K562 (cell line): Measurements from ENCODE around the gene DNAH1. TPM values are rescaled to one million over a fixed set of nuclear protein-coding genes. Genes with fewer than 3 reads are reported as not detected.

Experiments used
- ATAC-seq: fragments of 200-7000 bp; cut with Tn5 transposase; 3 replicates; pipeline ENCODE4 v1.9.1; 2020; ENCODE audit warnings: moderate library complexity
- BruUV-seq: library from RNA; stranded (reverse); fragments of 400-500 nt; replicated peaks from 2 replicates; lab custom pipeline; 2021; lab: Mats Ljungman, UMichigan
- CTCF ChIA-PET: fragments of 300-600 bp; formaldehyde crosslinking; extraction: SDS; loops from one replicate; lab custom pipeline; 2021; ENCODE audit warnings: low intra/inter-chr PET ratio; lab: Yijun Ruan, JAX
- POLR2A ChIA-PET: fragments of 300-600, 350-650 bp; sonication (Branson Sonifier 250); formaldehyde crosslinking; extraction: SDS; loops from one replicate; lab custom pipeline; 2021; ENCODE audit warnings: antibody characterized with exemption, inconsistent platforms; lab: Yijun Ruan, JAX
- DNase-seq, 4 experiments: peaks; one replicate each; pipeline versions ENCODE4 v3.0.0 to v3.0.0-alpha.2; 2011 to 2018; ENCODE audit warnings: low spot score in 3 of 4, mixed read lengths in 3 of 4; ENCODE audit errors: extremely low read depth in 1 of 4
- FAIRE-seq: peaks from 2 replicates; lab custom pipeline; 2011; peaks lifted over from hg19 to GRCh38; lab: Jason Lieb, UNC
- H2AFZ ChIP-seq: 2 replicates; pipeline ENCODE4 v1.6.0; 2011; ENCODE audit warnings: low read depth, low read length, control low read depth, inconsistent platforms
- H3K27ac ChIP-seq: fragments of 200-600 bp; 3 replicates; pipeline ENCODE4 v1.8.0; 2011; ENCODE audit warnings: low read depth, mild to moderate bottlenecking, control low read depth, inconsistent platforms, low read length, moderate library complexity, mixed read lengths; ENCODE audit errors: extremely low read depth
- H3K27me3 ChIP-seq, 2 experiments: fragments of 300-600 bp in 1 of 2; 2 replicates in 1 of 2; 3 replicates in 1 of 2; pipeline versions ENCODE4 v1.6.0 to v1.8.0; 2011; ENCODE audit warnings: inconsistent platforms in 2 of 2, low read length in 2 of 2, mild to moderate bottlenecking in 1 of 2, mixed read lengths in 1 of 2, moderate library complexity in 1 of 2; ENCODE audit not compliant: control insufficient read depth in 2 of 2, insufficient read depth in 2 of 2
- H3K36me3 ChIP-seq: fragments of 300-600 bp; 3 replicates; pipeline ENCODE4 v1.8.0; 2011; ENCODE audit warnings: mild to moderate bottlenecking, low read length, inconsistent platforms; ENCODE audit not compliant: control insufficient read depth, insufficient read depth
- H3K4me1 ChIP-seq, 2 experiments: fragments of 200-600 bp in 1 of 2; replicated peaks in 1 of 2; 2 replicates in 1 of 2; 3 replicates in 1 of 2; pipeline versions ENCODE4 v1.5.1 to v1.8.0; 2011; ENCODE audit warnings: inconsistent platforms in 2 of 2, low read length in 2 of 2, mild to moderate bottlenecking in 1 of 2, mixed read lengths in 1 of 2, moderate library complexity in 1 of 2; ENCODE audit not compliant: control insufficient read depth in 2 of 2, insufficient read depth in 2 of 2
- H3K4me2 ChIP-seq: 2 replicates; pipeline ENCODE4 v1.6.1; 2011; ENCODE audit warnings: low read length, control low read depth, inconsistent platforms, mixed read lengths; ENCODE audit not compliant: insufficient read depth
- H3K4me3 ChIP-seq: fragments of 200-600 bp; sonication (generic), shearing (Covaris generic); 2 replicates; pipeline ENCODE4 v1.5.1; 2016; ENCODE audit warnings: control low read depth, inconsistent platforms
- H3K79me2 ChIP-seq: fragments of 200-600 bp; 3 replicates; pipeline ENCODE4 v1.8.0; 2011; ENCODE audit warnings: low read length, inconsistent platforms; ENCODE audit not compliant: control insufficient read depth, insufficient read depth
- H3K9ac ChIP-seq, 2 experiments: 2 replicates each; pipeline versions ENCODE4 v1.6.0 to v1.6.1; 2011; ENCODE audit warnings: low read depth in 2 of 2, low read length in 2 of 2, control low read depth in 1 of 2, inconsistent platforms in 1 of 2, mild to moderate bottlenecking in 1 of 2, mixed read lengths in 1 of 2; ENCODE audit not compliant: insufficient read depth in 1 of 2
- H3K9me1 ChIP-seq: one replicate; pipeline ENCODE4 v1.6.0; 2011; ENCODE audit warnings: inconsistent platforms, mild to moderate bottlenecking, low read length, moderate library complexity; ENCODE audit not compliant: control insufficient read depth, insufficient read depth
- H3K9me3 ChIP-seq: replicated peaks from 2 replicates; pipeline ENCODE4 v1.5.1; 2011; ENCODE audit warnings: low read depth, low read length, inconsistent platforms; ENCODE audit not compliant: control insufficient read depth, insufficient read depth
- H4K20me1 ChIP-seq: replicated peaks from 2 replicates; pipeline ENCODE4 v1.6.1; 2011; ENCODE audit warnings: low read length, inconsistent platforms, mixed read lengths; ENCODE audit not compliant: control insufficient read depth, insufficient read depth
- ADNP ChIP-seq: fragments of 200-800 bp; sonication (Bioruptor generic); IDR thresholded peaks from 2 replicates; pipeline ENCODE4 v1.6.1; 2016; ENCODE audit warnings: missing genetic modification characterization, missing compliant biosample characterization
- CREBBP ChIP-seq: IDR thresholded peaks from one replicate; pipeline ENCODE4 v1.6.1; 2012; ENCODE audit warnings: low read depth, mild to moderate bottlenecking, control low read depth, inconsistent platforms, low read length
- MAFK ChIP-seq: IDR thresholded peaks from 2 replicates; pipeline ENCODE4 v1.6.1; 2011; ENCODE audit warnings: low read length, improper control_type of control experiment
- YY1 ChIP-seq, 3 experiments: IDR thresholded peaks; 2 replicates each; pipeline ENCODE4 v1.6.1; 2011; ENCODE audit warnings: low read length in 2 of 3, mild to moderate bottlenecking in 2 of 3, moderate library complexity in 2 of 3, borderline replicate concordance in 1 of 3, control low read depth in 1 of 3, low read depth in 1 of 3; ENCODE audit not compliant: insufficient read depth in 3 of 3, insufficient replicate concordance in 2 of 3, control insufficient read depth in 1 of 3, insufficient read length in 1 of 3; ENCODE audit errors: extremely low read depth in 1 of 3
- WGBS: fragments of 100-300 bp; shearing (Covaris generic); methylation state at CpG from one replicate; pipeline ENCODE4 v1.1.6; 2016; ENCODE audit warnings: low coverage, mixed read lengths; ENCODE audit not compliant: insufficient coverage; ENCODE audit errors: missing lambda C conversion rate; 5-methylcytosine and 5-hydroxymethylcytosine counted together
- in situ Hi-C: fragments of 300-500 bp; cut with MboI; formaldehyde crosslinking; loops from 4 replicates; pipeline ENCODE4 v1.15.0; 2018; ENCODE audit warnings: inconsistent platforms, mixed read lengths
- intact Hi-C: fragments of 100-400 bp; cut with micrococcal nuclease; formaldehyde crosslinking; loops from 2 replicates; pipeline ENCODE4 v1.14.2; 2022
- polyA plus RNA-seq, 8 experiments: library from polyadenylated mRNA; depleted of rRNA in 4 of 8; stranded (reverse) in 5 of 8; unstranded in 3 of 8; fragments of >200 nt; fragmentation: Nextera tagmentation in 2 of 8; fragmentation: Illumina TruSeq in 1 of 8; extraction: Ambion mirVana in 2 of 8; extraction: Trizol in 1 of 8; gene quantifications; 2 replicates each; pipeline versions ENCODE4 v1.2.1 to v1.2.3, GENCODE V29; 2011 to 2014; ENCODE audit warnings: inconsistent platforms in 1 of 8, missing spikeins in 1 of 8
- total RNA-seq, 7 experiments: library from RNA; depleted of rRNA in 6 of 7; stranded (reverse); fragments of >200 nt in 6 of 7; fragmentation: Illumina TruSeq in 2 of 7; extraction: Trizol in 2 of 7; gene quantifications; 2 replicates each; pipeline versions ENCODE4 v1.2.1 to v1.2.3, GENCODE V29; 2011 to 2021; ENCODE audit warnings: low replicate concordance in 1 of 7
- TF ChIP-seq, protein P1 (sequence below): sonication (generic); formaldehyde crosslinking; IDR thresholded peaks from 2 replicates; pipeline ENCODE4 v1.8.1; 2023; ENCODE audit warnings: mild to moderate bottlenecking, missing genetic modification reagents
- TF ChIP-seq, protein P2 (sequence below): fragments of 450-650 bp; formaldehyde crosslinking; IDR thresholded peaks from 2 replicates; pipeline ENCODE4 v1.4.0; 2020; ENCODE audit warnings: mild to moderate bottlenecking, mixed read lengths

DNAH1 gene
- total and polyA plus RNA-seq, 9 of the 15 experiments (the other 6 are each of a cell fraction or from before 2014, with no cell fraction given), result 0.04 to 0.84 (median 0.50) TPM

DNA sequence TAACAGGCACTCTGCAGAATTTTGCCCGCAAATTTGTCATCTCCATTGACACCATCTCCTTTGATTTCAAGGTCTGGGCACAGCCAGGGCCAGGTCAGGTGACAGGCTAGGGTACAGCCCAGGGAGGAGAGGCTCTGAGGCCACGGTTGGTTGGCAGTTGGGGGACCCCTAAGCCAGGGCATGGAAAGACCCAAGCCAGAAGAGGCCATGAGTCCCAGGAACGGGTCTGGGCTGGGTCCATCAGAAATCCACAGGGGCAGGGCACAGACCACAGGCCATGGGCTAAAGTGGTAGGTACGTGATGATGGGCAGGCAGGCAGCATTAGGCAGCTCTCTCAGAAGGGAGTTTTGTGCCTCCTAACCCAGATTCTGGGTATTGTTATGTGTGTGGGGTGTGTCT is 83.0 kb downstream of the DNAH1 start:
- H3K27ac ChIP-seq, result no peak overlapping the region
- no TSS peak for BruUV-seq

More for the DNA sequence above, 83.0 kb downstream of the DNAH1 start:
- FAIRE-seq (no peak), ATAC-seq (no peak), DNase-seq (no peak)
- intact Hi-C loops (no loop called here), in situ Hi-C loops (loop anchor here (25.0 kb wide), 1 partner anchor 387 kb away; no protein-coding TSS in a partner anchor)
- Histone ChIP-seq H3K4me1 (peaks cover 7 to 21% of the 10 kb centered on the region in 2 experiments; a peak in 4 of 5 replicates), H2AFZ (no peak overlapping the region), H3K9me1 (peaks cover 3% of the 10 kb centered on the region), H3K79me2 (no peaks in the 10 kb centered on the region), H3K27me3 (peaks cover 0 to 3% of the 10 kb centered on the region in 2 experiments; a peak in 2 of 5 replicates), H4K20me1 (no peaks in the 10 kb centered on the region), H3K4me2 (no peak overlapping the region), H3K9ac (no peak overlapping the region), H3K9me3 (no peaks in the 10 kb centered on the region), H3K4me3 (no peak overlapping the region), H3K36me3 (peaks cover 31% of the 10 kb centered on the region; the same call in 1 of the 3 replicates)
- ChIA-PET POLR2A (interaction anchor here (1.0 to 2.2 kb wide), 4 partner anchors 8 to 416 kb away, joined by 3 to 11 read pairs (median 4); no protein-coding TSS in a partner anchor), CTCF (no interaction called here)
- TF ChIP-seq CREBBP, result no peak
- TF ChIP-seq YY1 (IDR thresholded peaks at IDR 0.05; ENCODE audit: borderline replicate concordance in 1 of 3, control insufficient read depth in 1 of 3, extremely low read depth in 1 of 3, insufficient read depth in 3 of 3, insufficient read length in 1 of 3, insufficient replicate concordance in 2 of 3, low read depth in 1 of 3, low read length in 2 of 3), result no peak
- TF ChIP-seq, protein P1, sequence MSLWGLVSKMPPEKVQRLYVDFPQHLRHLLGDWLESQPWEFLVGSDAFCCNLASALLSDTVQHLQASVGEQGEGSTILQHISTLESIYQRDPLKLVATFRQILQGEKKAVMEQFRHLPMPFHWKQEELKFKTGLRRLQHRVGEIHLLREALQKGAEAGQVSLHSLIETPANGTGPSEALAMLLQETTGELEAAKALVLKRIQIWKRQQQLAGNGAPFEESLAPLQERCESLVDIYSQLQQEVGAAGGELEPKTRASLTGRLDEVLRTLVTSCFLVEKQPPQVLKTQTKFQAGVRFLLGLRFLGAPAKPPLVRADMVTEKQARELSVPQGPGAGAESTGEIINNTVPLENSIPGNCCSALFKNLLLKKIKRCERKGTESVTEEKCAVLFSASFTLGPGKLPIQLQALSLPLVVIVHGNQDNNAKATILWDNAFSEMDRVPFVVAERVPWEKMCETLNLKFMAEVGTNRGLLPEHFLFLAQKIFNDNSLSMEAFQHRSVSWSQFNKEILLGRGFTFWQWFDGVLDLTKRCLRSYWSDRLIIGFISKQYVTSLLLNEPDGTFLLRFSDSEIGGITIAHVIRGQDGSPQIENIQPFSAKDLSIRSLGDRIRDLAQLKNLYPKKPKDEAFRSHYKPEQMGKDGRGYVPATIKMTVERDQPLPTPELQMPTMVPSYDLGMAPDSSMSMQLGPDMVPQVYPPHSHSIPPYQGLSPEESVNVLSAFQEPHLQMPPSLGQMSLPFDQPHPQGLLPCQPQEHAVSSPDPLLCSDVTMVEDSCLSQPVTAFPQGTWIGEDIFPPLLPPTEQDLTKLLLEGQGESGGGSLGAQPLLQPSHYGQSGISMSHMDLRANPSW (CRISPR knock-in tag), result no peak
- TF ChIP-seq ADNP (tag), result no peak
- TF ChIP-seq, protein P2, sequence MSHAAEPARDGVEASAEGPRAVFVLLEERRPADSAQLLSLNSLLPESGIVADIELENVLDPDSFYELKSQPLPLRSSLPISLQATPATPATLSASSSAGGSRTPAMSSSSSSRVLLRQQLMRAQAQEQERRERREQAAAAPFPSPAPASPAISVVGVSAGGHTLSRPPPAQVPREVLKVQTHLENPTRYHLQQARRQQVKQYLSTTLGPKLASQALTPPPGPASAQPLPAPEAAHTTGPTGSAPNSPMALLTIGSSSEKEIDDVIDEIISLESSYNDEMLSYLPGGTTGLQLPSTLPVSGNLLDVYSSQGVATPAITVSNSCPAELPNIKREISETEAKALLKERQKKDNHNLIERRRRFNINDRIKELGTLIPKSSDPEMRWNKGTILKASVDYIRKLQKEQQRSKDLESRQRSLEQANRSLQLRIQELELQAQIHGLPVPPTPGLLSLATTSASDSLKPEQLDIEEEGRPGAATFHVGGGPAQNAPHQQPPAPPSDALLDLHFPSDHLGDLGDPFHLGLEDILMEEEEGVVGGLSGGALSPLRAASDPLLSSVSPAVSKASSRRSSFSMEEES (CRISPR knock-in tag), result no peak
- TF ChIP-seq MAFK, result no peak
- WGBS, result 68% methylated on average over 4 of the region's 4 CpGs
